Stimulated activated memory B cell treated with anti-CD40 and anti-IgM and Interleukin-4, amounts not matched to agents 10 μg/mL and 1 μg/mL and 100 μg/mL, for 72 hours (primary cell): ENCODE measurements around the gene SELP.
A peak's percentile ranks its signal among the peaks of the same experiment; 100 is the strongest.

Source experiments
- ATAC-seq: fragments of 150-1000 bp; cut with Tn5 transposase; 2 replicates; pipeline ENCODE4 v1.10.0; 2021
- H3K27ac Mint-ChIP-seq: one replicate; pipeline ENCODE4 v1.8.0; 2022; ENCODE audit warnings: mild to moderate bottlenecking, mixed read lengths
- H3K27me3 Mint-ChIP-seq: one replicate; pipeline ENCODE4 v1.8.0; 2022; ENCODE audit warnings: mixed read lengths
- H3K36me3 Mint-ChIP-seq: one replicate; pipeline ENCODE4 v1.8.0; 2022; ENCODE audit warnings: mixed read lengths
- H3K4me1 Mint-ChIP-seq: one replicate; pipeline ENCODE4 v1.8.0; 2022; ENCODE audit warnings: mixed read lengths
- H3K4me3 Mint-ChIP-seq: one replicate; pipeline ENCODE4 v1.8.0; 2022; ENCODE audit warnings: mild to moderate bottlenecking, moderate library complexity, mixed read lengths
- H3K9me3 Mint-ChIP-seq: one replicate; pipeline ENCODE4 v1.8.0; 2022; ENCODE audit warnings: mixed read lengths

SELP gene

DNA sequence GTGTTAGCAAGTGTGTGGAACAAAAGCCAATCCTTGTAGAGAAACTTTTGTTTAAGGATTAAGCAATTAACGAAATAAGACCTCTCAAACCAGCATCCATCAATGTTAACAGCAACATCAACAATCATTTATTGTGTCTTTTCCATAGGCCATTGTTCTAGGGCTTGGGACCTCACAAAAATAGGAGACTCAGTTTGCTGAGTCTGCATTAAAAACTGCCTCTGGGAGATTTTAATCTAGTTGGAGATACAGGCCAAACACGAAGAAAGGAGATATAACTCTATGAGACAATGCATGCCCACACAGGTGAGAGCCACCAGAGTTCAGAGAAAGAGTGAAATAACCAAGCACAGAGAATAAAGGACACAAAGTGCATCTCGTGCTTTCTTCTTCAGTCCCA, 14.4 kb upstream of the SELP start:
- H3K36me3 Mint-ChIP-seq: no peaks in the 10 kb centered on the region
- H3K4me1 Mint-ChIP-seq: peaks cover 16% of the 10 kb centered on the region
- H3K9me3 Mint-ChIP-seq: peaks cover 9% of the 10 kb centered on the region
- ATAC-seq: no peak
- no peak overlapping the region for H3K27ac Mint-ChIP-seq
- no peak overlapping the region for H3K4me3 Mint-ChIP-seq
- H3K27me3 Mint-ChIP-seq: no peaks in the 10 kb centered on the region

DNA sequence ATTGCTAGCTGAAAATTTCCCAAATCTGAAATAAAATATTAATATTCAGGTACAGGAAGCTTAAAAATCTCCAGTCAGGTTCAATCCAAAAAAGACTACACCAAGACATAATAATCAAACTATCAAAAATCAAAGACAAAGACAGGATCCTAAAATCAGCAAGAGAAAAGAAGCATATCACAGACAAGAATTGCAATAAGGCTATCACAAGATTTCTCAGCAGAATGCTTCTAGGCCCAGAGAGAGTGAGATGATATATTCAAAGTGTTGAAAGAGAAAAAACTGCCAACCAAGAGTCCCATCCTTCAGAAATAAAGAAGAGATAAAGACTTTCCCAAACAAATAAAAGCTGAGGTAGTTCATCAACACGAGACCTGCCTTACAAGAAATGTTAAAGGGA, 5.0 kb upstream of the SELP start:
- no peak for ATAC-seq
- Mint-ChIP-seq H3K4me1 (no peaks in the 10 kb centered on the region), H3K27me3 (no peaks in the 10 kb centered on the region), H3K36me3 (peaks cover 15% of the 10 kb centered on the region), H3K27ac (no peak overlapping the region), H3K9me3 (peaks cover 20% of the 10 kb centered on the region), H3K4me3 (no peak overlapping the region)

DNA sequence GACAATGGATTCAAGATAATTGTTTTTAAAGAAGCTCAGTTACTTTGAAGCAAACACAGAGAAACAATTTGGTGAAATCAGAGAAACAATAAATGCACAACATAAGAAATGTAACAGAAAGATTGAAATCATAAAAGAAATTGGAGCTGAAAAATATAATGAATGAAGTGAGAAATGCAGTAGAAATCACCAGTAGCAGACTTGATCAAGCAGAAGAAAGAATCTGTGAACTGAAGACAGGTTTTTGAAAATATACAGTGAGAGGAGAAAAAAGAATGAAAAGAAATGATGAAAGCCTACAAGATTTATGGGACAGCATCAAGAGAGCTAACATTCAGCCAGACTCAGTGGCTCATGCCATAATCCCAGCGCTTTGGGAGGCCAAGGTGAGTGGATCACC, 4.2 kb upstream of the SELP start:
- Mint-ChIP-seq H3K4me3 (no peak overlapping the region), H3K36me3 (peaks cover 15% of the 10 kb centered on the region), H3K9me3 (peaks cover 18% of the 10 kb centered on the region), H3K27ac (no peak overlapping the region), H3K27me3 (no peaks in the 10 kb centered on the region), H3K4me1 (no peaks in the 10 kb centered on the region)
- ATAC-seq: no peak

DNA sequence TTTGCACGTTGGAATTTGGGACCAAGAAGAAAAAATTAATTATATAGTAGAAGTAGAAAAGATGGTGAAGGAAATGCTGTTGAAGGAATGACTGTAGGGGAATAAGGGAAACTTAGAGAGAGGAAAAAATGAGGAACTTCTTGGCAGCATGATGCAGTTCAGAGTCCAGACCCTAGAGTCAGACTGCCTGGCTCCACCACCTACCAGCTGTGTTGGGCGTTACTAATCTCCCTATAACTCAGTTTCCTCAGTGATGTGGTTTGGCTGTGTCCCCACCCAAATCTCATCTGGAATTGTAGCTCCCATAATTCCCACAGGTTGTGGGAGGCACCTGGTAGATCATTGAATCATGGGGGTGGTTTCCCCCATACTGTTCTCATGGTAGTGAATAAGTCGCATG, 1.3 kb upstream of the SELP start:
- Mint-ChIP-seq H3K36me3 (peaks cover 7% of the 10 kb centered on the region), H3K4me1 (no peaks in the 10 kb centered on the region), H3K27ac (no peak overlapping the region)

DNA sequence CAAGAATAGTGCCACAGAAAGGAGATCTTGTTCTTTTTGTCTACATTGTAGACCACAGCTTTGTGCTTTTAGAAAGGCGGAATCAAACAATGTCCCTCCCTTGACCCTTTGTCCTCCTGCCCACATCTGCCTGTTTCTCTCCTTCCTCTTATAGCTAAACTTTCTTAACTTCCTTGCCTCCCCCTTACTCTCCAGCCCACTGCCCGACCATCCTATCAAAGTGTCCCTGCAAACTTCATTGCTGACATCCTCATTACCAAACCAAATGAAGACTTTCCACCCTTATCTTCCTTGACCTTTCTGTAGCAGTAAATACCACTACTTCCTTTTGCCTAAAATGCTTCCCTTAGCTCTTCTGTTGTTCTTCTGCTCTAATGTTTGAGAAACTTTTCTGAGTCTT, 5.0 kb downstream of the SELP start:
- ATAC-seq: no peak
- Mint-ChIP-seq H3K4me1 (peaks cover 9% of the 10 kb centered on the region), H3K27ac (no peak overlapping the region)

More for the DNA sequence above, 1.3 kb upstream of the SELP start:
- no peaks in the 10 kb centered on the region for H3K27me3 Mint-ChIP-seq
- peaks cover 14% of the 10 kb centered on the region for H3K9me3 Mint-ChIP-seq
- no peak overlapping the region for H3K4me3 Mint-ChIP-seq
- no peak for ATAC-seq

DNA sequence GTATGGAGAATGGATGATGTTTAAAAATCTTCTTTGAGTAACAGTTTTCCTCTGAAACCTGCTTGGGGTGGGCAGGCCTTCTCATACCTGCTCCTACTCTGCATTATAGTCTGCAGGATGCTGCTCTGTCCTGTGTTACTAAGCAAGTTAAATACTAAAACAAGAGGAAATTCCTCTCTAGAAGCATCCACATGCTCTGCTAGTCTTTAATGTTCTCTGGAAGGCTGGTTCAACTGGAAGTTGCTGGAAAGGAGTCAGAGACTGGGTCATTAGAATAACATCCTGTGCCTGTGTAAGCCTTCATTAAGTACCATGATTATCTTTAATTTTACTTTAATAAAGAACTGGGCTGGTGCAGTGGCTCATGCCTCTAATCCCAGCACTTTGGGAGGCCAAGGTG, 5.8 kb downstream of the SELP start:
- ATAC-seq: no peak
- H3K27ac Mint-ChIP-seq: no peak overlapping the region
- peaks cover 9% of the 10 kb centered on the region for H3K4me1 Mint-ChIP-seq
- no peaks in the 10 kb centered on the region for H3K27me3 Mint-ChIP-seq
- no peaks in the 10 kb centered on the region for H3K36me3 Mint-ChIP-seq
- peaks cover 4% of the 10 kb centered on the region for H3K9me3 Mint-ChIP-seq
- no peak overlapping the region for H3K4me3 Mint-ChIP-seq

More for the DNA sequence above, 5.0 kb downstream of the SELP start:
- H3K9me3 Mint-ChIP-seq: peaks cover 4% of the 10 kb centered on the region
- no peaks in the 10 kb centered on the region for H3K36me3 Mint-ChIP-seq
- H3K27me3 Mint-ChIP-seq: no peaks in the 10 kb centered on the region
- no peak overlapping the region for H3K4me3 Mint-ChIP-seq

DNA sequence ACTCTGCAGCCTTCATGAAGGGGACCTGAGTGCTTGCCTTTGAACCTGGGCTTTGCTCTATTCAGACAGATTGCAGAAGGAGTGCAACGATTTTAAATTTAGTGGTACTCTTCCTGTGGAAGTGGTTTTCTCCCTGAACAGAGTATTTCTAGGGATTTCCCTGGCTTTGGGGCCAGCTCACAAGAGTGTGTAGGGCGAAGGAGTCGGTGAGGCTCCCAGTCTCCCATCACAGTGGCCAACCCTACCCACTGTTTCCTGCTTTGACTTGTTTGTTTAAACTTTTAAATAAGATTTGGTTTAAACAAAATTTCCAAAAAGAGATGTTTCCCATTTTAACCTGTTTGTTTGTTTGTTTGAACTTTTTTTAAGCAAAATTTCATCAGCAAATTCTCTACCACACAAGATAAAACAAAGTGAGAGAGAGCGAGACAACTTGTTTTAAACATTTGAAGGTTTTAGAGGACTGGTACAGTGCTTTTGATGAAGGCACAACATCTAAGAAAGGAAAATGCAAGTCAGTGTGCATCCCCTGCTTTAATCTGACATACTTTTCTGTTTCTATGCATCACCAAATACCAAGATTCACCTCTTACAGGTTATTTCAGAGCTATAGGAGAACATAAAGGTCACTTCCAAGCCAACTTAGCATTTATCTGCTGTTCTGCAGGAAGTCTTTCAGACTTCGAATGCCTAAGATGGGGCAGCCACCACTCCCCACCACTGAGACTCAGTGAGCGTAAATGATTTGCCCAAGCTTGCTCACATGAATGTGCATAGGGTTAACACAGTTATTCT, 6.6 kb downstream of the SELP start:
- ATAC-seq: no peak
- Mint-ChIP-seq H3K9me3 (peaks cover 4% of the 10 kb centered on the region), H3K27me3 (no peaks in the 10 kb centered on the region), H3K4me1 (peaks cover 9% of the 10 kb centered on the region), H3K36me3 (no peaks in the 10 kb centered on the region), H3K27ac (no peak overlapping the region), H3K4me3 (no peak overlapping the region)

DNA sequence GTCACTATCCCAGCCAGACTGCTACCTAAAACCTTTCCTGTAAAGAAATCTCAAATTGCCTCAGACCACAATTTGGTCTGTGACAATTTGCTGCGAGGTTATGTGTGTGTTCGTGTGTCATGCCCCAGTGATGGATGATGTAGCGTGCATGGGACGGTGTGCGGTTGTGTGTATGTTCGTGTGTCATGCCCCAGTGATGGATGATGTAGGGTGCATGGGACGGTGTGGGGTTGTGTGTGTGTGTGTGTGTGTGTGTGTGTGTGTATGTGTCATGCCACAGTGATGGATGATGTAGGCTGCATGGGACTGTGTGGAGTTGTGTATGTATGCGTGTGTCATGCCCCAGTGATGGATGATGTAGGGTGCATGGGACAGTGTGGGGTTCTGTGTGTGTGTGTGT, 9.4 kb downstream of the SELP start:
- ATAC-seq: no peak
- H3K27ac Mint-ChIP-seq: peak overlapping the region; percentile 3

DNA sequence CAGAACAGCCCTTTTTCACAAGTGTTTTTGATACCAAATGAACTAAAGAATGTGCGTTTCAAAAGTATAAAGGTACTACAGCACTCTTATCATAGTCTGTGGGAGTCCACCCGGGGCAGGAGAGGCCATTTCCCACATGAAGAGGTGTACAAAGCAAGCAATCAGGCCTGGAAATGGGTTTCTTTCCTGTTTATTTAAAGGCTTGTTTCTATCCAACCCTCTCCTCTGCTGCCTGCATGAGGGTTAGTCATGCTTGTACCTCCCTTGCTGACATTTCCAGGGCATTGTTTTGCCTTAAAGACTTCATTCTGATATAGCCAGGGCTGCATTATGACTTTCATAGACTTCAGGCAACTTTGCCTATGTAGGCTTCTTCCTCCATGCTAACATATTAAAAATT, 11.6 kb downstream of the SELP start:
- ATAC-seq: no peak
- Mint-ChIP-seq H3K36me3 (no peaks in the 10 kb centered on the region), H3K27ac (no peak overlapping the region), H3K4me1 (peaks cover 15% of the 10 kb centered on the region), H3K9me3 (peaks cover 4% of the 10 kb centered on the region), H3K4me3 (no peak overlapping the region), H3K27me3 (no peaks in the 10 kb centered on the region)

More for the DNA sequence above, 9.4 kb downstream of the SELP start:
- Mint-ChIP-seq H3K4me3 (no peak overlapping the region), H3K4me1 (peaks cover 10% of the 10 kb centered on the region), H3K27me3 (no peaks in the 10 kb centered on the region), H3K36me3 (no peaks in the 10 kb centered on the region), H3K9me3 (peaks cover 4% of the 10 kb centered on the region)

DNA sequence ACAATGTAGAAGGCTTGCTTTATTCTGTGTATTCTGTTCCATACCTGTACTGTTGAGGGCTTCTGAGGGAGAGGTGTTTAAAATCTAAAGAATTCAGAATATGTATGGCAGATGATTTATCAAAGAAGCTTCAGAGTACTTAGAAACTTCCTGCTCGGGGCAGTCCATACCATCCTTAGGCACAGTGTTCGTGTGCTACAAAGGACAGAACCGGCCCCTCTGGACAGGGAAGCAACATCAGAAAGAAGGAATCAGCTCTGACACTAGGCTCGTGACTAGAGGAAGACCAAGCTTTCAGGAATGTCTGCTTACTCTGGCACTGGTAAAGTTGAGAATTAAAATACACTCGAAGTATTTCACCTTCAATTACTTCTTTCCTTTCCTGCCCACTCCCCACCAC, 14.1 kb downstream of the SELP start:
- Mint-ChIP-seq H3K36me3 (no peaks in the 10 kb centered on the region), H3K27ac (peak overlapping the region; percentile 38), H3K9me3 (peaks cover 3% of the 10 kb centered on the region), H3K4me1 (peaks cover 11% of the 10 kb centered on the region), H3K4me3 (no peak overlapping the region), H3K27me3 (no peaks in the 10 kb centered on the region)
- ATAC-seq: no peak

DNA sequence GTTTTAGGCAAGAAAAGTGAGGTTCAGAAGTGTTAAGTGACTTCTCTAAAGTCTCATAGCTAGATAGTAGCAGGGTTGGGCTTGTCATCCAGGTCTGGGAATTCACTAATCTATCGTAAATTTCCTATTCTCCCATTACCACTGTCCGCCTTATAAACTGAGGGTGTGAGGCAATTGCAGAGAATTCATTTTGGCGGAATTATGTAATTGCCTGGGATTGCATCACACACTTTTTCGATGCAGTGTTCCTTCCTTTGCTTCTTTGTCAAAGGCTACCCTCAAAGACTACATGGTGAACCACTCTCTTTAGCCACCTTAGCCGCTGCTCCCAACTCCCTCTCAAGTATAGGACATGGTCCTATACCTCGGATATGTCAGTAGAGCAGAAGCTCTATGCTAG, 19.1 kb downstream of the SELP start:
- Mint-ChIP-seq H3K9me3 (peaks cover 2% of the 10 kb centered on the region), H3K36me3 (no peaks in the 10 kb centered on the region), H3K4me1 (peaks cover 13% of the 10 kb centered on the region), H3K27ac (no peak overlapping the region), H3K4me3 (no peak overlapping the region), H3K27me3 (no peaks in the 10 kb centered on the region)
- ATAC-seq: no peak

DNA sequence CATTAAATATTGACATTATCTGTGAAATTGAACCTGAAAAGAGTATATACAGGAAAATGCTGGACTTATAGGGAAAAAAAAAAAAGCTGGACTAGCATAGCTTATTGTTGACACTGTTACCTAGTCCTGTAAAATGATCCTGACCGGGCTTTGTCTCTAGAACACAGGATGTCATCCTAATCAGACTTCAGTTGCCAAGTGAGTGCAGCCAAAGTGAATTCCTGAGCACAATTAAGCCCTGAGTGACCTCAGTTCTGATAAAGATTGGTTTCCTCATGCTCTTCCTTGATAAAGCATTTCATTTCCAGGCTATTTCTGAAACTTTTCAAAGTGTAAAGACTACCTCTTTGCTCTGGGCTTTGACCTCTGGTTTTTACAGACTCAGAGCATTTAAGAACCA, 19.8 kb downstream of the SELP start:
- H3K4me1 Mint-ChIP-seq: peaks cover 10% of the 10 kb centered on the region
- H3K27ac Mint-ChIP-seq: no peak overlapping the region
- peaks cover 2% of the 10 kb centered on the region for H3K9me3 Mint-ChIP-seq
- H3K4me3 Mint-ChIP-seq: no peak overlapping the region
- H3K36me3 Mint-ChIP-seq: no peaks in the 10 kb centered on the region
- H3K27me3 Mint-ChIP-seq: no peaks in the 10 kb centered on the region
- no peak for ATAC-seq

DNA sequence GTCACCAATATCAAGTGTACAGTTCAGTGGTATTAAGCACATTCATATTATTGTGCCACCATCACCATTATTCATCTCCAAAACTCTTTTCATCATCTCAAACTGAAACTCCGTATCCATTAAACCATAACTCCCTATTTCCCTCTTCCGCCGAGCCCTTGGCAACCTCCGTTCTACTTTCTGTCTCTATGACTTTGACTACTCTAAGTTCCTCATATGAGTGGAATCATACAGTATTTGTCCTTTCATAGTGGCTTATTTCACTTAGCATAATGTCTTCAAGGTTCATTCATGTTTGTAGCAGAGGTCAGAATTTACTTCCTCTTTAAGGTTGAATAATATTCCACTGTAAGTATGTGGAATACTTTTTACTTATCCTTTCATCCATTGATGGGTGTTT, 21.7 kb downstream of the SELP start:
- Mint-ChIP-seq H3K36me3 (no peaks in the 10 kb centered on the region), H3K27ac (no peak overlapping the region), H3K27me3 (no peaks in the 10 kb centered on the region), H3K4me1 (peaks cover 25% of the 10 kb centered on the region), H3K9me3 (peaks cover 2% of the 10 kb centered on the region), H3K4me3 (no peak overlapping the region)
- peak; percentile 52 for ATAC-seq

DNA sequence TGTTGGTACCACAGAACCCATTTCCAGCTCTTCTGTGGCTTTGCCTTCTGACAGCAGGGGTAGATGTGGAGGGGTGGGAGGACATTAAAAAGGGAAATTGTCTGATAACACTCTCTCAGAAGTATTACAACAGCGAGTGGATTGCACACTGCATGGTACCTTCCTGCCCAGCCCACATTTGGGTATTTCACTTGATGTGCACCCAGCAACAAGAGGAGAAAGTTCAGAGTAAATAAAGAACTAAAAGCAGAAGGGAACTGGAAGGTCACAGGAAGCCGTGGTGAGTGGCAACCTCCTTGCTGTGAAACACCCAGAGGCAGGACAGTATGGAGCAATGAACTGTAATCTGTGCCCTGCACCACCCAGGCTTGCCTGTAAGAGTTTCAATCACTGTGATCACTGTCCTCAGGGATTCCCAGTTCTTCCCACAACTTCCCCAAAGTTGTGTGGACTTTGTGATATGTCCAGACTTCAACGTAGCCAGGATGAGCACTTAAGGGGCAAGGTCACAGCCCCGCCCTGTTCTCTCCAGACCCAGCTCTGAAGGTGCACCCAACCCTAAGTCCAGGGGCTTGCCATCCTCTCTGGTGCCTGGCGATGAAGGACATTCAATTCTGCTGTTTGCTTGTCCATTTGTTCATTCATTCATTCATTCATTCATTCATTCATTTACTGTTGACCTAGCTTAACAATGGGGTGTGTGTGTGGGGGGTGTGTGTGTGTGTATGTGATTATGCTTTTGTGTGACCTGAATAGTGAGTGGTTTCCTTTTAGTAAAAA, 25.0 kb downstream of the SELP start:
- Mint-ChIP-seq H3K4me1 (peaks cover 53% of the 10 kb centered on the region), H3K9me3 (peaks cover 2% of the 10 kb centered on the region), H3K36me3 (no peaks in the 10 kb centered on the region), H3K4me3 (peak overlapping the region; percentile 3), H3K27ac (peak overlapping the region; percentile 58), H3K27me3 (no peaks in the 10 kb centered on the region)
- ATAC-seq: peak; percentile 95

DNA sequence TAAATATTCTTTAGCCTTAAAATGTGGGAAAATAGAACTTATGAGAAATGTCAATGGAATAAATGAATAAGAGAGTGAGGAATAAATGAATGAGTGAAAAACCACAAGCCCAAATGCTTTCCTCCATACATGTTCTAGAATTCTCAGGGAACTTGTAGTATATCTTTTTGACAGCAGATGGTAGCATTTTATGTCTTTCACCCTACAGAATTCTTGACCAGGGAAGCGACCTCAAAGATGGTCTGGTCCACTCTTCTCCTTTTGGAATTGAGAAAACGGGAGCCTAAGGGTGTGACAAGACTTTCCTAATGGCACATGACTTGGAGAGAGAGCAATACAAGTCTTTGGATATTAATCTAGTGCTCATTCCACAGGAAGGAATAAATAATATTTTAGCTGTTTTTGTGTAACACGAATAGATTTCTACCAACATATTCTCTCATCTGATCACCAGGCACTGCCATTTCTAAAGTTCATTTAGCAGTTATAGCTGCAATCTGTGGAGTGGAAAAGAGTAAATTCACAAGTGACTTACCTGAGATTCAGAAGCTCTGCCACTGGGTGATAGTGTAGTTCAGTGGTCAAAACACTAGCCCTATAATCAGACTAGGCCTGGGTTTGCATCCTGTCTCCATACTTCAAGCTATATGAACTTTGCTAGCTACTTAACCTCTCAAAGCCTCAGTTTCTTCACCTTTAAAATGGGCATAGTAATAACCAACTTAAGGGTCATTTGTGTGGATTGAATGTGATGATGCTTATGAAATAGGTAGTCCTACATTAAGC, 28.6 kb downstream of the SELP start:
- Mint-ChIP-seq H3K4me1 (peaks cover 46% of the 10 kb centered on the region), H3K27me3 (no peaks in the 10 kb centered on the region), H3K4me3 (no peak overlapping the region), H3K36me3 (no peaks in the 10 kb centered on the region), H3K27ac (peak overlapping the region; percentile 64), H3K9me3 (no peaks in the 10 kb centered on the region)
- ATAC-seq: no peak
